Jurkat, Clone E6-1 (cell line): ENCODE measurements around the gene POLG2.
"Not testable (repeated sequence)": the region's sequence is repeated elsewhere in the genome, so short reads cannot be mapped to it uniquely, and the experiment has no call there.

Experiments used
- DNase-seq: peaks from one replicate; pipeline ENCODE4 v3.0.0-alpha.2; 2011; ENCODE audit warnings: low read depth, low spot score
- H3K4me3 ChIP-seq: 2 replicates; pipeline ENCODE4 v1.5.1; 2011; ENCODE audit warnings: mild to moderate bottlenecking, low read length, control low read depth, moderate library complexity

POLG2 gene

DNA sequence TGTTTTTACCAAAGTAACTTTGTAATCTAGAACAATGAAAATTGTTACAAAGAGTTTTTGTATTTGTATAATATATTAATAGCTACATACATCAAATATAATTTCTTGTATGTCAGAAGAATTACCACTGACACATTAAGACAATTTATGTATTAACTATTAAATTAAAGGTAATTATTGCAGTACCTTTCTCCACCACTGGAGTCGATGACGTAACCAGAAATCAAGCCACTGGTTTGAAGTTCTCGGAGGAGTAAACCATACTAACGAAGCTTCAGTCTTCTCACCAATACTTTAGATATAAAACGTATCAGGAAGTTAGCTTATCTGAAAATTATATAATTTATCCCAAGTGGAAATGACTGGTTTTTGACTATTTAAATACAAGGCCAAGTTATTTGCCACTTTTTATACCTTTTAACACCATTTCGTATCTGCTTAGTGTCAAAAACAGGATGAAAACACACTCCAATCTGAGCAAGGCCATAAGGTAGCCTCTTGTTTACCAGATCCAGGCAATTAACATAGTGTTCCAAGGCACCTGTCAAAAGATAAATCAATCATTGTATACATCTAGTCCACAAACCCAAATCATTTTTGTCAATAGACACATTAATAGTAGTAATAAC is 4.3 kb downstream of the POLG2 start:
- no peak for DNase-seq

DNA sequence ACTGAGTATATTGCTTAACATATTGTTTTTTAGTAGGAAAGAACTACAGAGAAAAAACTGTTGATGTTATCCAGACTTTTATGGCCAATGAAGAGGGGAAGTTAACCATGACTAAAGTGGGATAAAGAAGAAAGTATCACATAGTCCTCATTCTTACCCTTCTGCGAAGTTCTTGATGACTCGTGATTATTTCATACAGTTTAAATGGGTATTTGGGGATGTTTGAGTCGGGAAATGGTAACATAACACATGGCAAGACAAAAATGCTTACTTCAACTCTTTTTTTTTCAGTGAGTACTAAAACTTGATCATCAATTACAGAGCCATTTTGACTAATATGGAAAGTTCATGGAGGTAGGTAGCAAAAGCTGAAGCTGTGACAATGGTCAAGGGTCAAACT is 4.9 kb downstream of the POLG2 start:
- DNase-seq = no peak
- no peak overlapping the region for H3K4me3 ChIP-seq

More for the DNA sequence above, 4.3 kb downstream of the POLG2 start:
- no peak overlapping the region for H3K4me3 ChIP-seq

DNA sequence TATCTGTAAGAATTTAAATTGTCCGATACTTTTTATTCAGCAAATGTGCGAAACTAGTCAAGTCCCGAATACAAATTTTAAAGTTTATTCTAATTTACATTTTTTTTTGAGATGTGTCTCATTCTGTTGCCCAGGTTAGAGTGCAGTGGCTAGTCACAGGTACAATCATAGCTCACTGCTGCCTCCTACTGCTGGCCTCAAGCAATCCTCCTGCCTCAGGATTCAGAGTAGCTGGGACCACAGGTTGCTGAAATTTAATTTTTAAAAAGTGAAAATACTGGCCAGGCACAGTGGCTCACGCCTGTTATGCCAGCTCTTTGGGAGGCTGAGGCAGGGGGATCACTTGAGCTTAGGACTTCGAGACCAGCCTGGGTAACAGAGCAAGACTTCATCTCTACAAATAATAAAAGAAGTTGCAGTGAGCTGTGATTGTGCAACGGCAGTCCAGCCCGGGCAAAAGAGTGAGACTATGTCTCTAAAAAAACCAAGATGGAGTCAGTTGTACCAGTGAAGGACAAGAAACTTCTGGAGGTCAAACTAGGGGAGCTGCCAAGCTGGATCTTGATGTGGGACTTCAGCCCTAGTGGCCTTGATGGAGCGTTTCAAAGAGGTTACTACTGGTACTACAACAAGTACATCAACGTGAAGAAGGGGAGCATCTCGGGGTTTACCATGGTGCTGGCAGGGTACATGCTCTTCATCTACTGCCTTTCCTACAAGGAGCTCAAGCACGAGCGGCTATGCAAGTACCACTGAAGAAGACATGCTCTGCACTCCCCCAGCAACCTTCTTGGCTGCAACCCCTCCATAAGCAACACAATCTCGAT is 5.6 kb downstream of the POLG2 start:
- no peak for DNase-seq
- H3K4me3 ChIP-seq = no peak overlapping the region

- H3K4me3 ChIP-seq = no peak overlapping the region
- DNase-seq = no peak
These were observed 8.6 kb downstream of the POLG2 start for GRCh38 chr17:64488301-64488700.

- no peak overlapping the region for H3K4me3 ChIP-seq
- no peak for DNase-seq
These were observed 12.5 kb downstream of the POLG2 start for GRCh38 chr17:64484380-64484779.

GRCh38 chr17:64480951-64481350 is 15.9 kb downstream of the POLG2 start:
- no peak overlapping the region for H3K4me3 ChIP-seq
- DNase-seq = no peak

DNA sequence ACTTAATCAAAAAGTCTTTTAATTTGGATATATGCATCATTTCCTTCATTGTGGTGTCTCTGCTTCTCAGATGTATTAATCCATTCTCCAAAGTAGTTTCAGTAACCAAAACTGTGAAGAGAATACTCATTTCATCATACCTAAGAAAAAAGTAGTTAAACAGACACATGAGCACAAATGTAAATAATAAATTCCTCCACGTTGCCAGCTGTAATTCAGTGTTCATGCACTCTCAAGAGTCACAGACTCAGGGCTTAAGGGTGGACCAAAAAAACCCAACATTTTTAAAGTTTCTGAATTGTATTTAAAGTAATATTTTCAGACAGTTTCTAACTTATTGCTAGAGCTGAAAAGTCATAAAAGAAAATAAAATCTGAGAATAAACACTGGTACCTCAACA is 19.0 kb downstream of the POLG2 start:
- no peak for DNase-seq
- no peak overlapping the region for H3K4me3 ChIP-seq

- DNase-seq = no peak
- no peak overlapping the region for H3K4me3 ChIP-seq
These were observed 24.3 kb downstream of the POLG2 start for GRCh38 chr17:64472564-64472963.

DNA sequence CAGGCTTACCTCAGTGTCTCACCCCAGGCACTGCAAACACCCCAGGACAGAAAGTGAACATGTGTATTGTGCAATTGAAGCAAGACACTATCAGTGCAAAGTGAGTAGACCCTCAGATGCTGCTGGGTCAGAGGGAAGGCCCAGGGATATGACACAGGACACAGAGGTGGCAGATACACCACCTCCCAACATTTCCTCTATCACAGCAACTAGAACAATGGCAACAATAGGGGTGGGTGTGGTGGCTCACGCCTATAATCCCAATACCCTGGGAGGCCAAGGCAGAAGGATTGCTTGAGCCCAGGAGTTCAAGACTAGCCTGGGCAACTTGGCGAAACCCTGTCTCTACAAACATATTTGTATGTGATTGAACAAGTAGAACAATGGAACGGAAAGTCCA is 25.4 kb downstream of the POLG2 start:
- H3K4me3 ChIP-seq = no peak overlapping the region
- no peak for DNase-seq

DNA sequence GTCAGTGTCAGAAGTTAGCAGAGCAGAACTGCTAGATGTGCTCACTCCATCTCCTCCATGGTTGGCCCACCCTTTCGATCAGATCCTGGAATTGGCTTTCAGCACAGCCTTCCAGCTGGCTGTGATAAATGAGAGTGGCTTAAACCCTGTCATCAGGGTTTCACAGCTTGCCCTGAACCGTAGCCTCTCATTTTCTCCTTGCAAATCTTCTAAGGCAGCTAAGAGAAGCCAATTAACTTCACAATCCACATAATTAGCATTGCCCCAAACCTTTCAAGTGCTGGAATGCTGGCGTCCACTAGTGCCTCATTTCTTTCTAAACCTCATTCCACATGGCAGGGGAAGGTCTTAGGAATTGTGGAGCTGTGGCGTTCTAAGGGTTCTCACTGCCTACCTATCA is 26.2 kb downstream of the POLG2 start:
- H3K4me3 ChIP-seq = no peak overlapping the region
- no peak for DNase-seq

- DNase-seq, H3K4me3 ChIP-seq: not testable (repeated sequence)
These were observed 30.0 kb downstream of the POLG2 start for GRCh38 chr17:64466834-64467233.

GRCh38 chr17:64466019-64466735 is 30.7 kb downstream of the POLG2 start:
- H3K4me3 ChIP-seq = no peak overlapping the region
- no peak for DNase-seq

GRCh38 chr17:64461788-64462187 is 35.1 kb downstream of the POLG2 start:
- H3K4me3 ChIP-seq = no peak overlapping the region

DNA sequence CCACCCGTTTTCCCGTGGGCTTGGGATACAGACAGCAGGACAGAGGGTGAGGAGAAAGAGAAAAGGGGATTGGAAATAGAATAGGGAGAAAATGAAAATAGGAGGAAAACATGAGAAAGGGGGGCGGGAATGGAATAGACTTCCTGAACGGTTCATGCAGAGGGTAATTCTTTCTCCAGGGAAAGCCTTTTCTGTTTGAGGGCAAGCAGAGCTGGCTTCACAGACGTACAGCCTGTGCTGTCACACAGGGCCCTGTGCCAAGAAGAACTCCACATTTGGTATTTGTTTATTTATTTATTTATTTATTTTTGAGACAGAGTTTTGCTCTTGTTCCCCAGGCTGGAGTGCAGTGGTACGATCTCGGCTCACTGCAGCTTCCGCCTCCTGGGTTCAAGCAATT is 35.9 kb downstream of the POLG2 start:
- no peak for DNase-seq
- no peak overlapping the region for H3K4me3 ChIP-seq

More at GRCh38 chr17:64461788-64462187, 35.1 kb downstream of the POLG2 start:
- no peak for DNase-seq

DNA sequence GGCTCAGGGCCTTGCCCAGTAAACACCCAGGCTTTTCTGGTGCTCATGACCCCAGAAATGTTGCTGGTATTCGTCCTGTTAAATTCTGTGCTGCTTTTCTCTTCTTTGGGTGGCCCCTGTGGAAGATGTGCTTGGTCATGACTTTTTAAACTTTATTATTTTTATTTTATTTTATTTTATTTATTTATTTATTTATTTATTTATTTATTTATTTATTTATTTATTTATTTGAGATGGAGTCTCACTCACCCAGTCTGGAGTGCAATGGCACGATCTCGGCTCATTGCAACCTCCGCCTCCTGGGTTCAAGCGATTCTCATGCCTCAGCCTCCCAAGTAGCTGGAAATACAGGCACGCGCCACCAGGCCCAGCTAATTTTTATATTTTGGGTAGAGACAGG is 37.0 kb downstream of the POLG2 start:
- not testable (repeated sequence) for DNase-seq, H3K4me3 ChIP-seq

- no peak for DNase-seq
- H3K4me3 ChIP-seq = no peak overlapping the region
These were observed 37.5 kb downstream of the POLG2 start for GRCh38 chr17:64459284-64459747.

- no peak for DNase-seq
- H3K4me3 ChIP-seq = no peak overlapping the region
These were observed 38.1 kb downstream of the POLG2 start for GRCh38 chr17:64458756-64459155.

- no peak for DNase-seq
These were observed 39.7 kb downstream of the POLG2 start for GRCh38 chr17:64457156-64457555.

GRCh38 chr17:64455993-64456885 is 40.6 kb downstream of the POLG2 start:
- DNase-seq = peak; percentile 60
- H3K4me3 ChIP-seq = no peak overlapping the region

More at GRCh38 chr17:64457156-64457555, 39.7 kb downstream of the POLG2 start:
- H3K4me3 ChIP-seq = no peak overlapping the region
